Kidney (tissue), 14 donors: Measurements from ENCODE around the gene HMCES. TPM values are rescaled to one million over a fixed set of nuclear protein-coding genes. Genes with fewer than 3 reads are reported as not detected.

Experiments used
- DNase-seq, 5 donors: peaks; one replicate each; pipeline ENCODE4 v3.0.0-alpha.2; 2013 to 2020
- FAIRE-seq: peaks from 2 replicates; lab custom pipeline; 2012; peaks lifted over from hg19 to GRCh38; lab: Jason Lieb, UNC
- H3K27ac ChIP-seq, 2 donors: one replicate each; pipeline ENCODE4 v1.7.0; 2013; ENCODE audit warnings: low read depth in 2 of 2, low read length in 2 of 2, inconsistent platforms in 1 of 2
- H3K27me3 ChIP-seq: one replicate; pipeline ENCODE4 v1.7.1; 2013; ENCODE audit warnings: low read length, inconsistent platforms; ENCODE audit not compliant: control insufficient read depth, insufficient read depth
- H3K36me3 ChIP-seq, 3 donors: one replicate each; pipeline versions ENCODE4 v1.7.0 to v1.7.1; 2013; ENCODE audit warnings: low read length in 3 of 3, control low read depth in 1 of 3, inconsistent platforms in 1 of 3; ENCODE audit not compliant: insufficient read depth in 3 of 3, control insufficient read depth in 2 of 3
- H3K4me1 ChIP-seq, 3 donors: one replicate each; pipeline versions ENCODE4 v1.7.0 to v1.7.1; 2013; ENCODE audit warnings: low read length in 3 of 3, inconsistent platforms in 1 of 3, low read depth in 1 of 3; ENCODE audit not compliant: control insufficient read depth in 2 of 3, insufficient read depth in 2 of 3
- H3K4me3 ChIP-seq, 3 donors: one replicate each; pipeline versions ENCODE4 v1.7.0 to v1.8.1; 2013; ENCODE audit warnings: low read length in 3 of 3, control low read depth in 1 of 3, inconsistent platforms in 1 of 3
- H3K9ac ChIP-seq, 3 donors: one replicate each; pipeline versions ENCODE4 v1.7.0 to v1.7.1; 2013; ENCODE audit warnings: low read length in 3 of 3, control low read depth in 1 of 3, inconsistent platforms in 1 of 3
- H3K9me3 ChIP-seq, 3 donors: one replicate each; pipeline versions ENCODE4 v1.7.0 to v1.7.1; 2013; ENCODE audit warnings: low read length in 3 of 3, control low read depth in 1 of 3, inconsistent platforms in 1 of 3; ENCODE audit not compliant: control insufficient read depth in 2 of 3, insufficient read depth in 1 of 3
- intact Hi-C: fragments of 100-400 bp; cut with DNase I; formaldehyde crosslinking; loops from one replicate; pipeline ENCODE4 v1.11.1; 2022
- polyA plus RNA-seq: library from polyadenylated mRNA; stranded (reverse); fragments of 350-450 nt; fragmentation: Illumina TruSeq; extraction: RNeasy Lipid Tissue Mini Kit (QIAGEN cat#74804); gene quantifications from one replicate; pipeline ENCODE4 v1.2.3, GENCODE V29; 2014; ENCODE audit warnings: low read depth, low replicate concordance; ENCODE audit not compliant: insufficient read depth
- total RNA-seq: library from RNA; stranded (reverse); fragmentation: NEBNext Ultra II Directional; extraction: Animal tissue kit (Norgen Biotek cat#: 25700); gene quantifications from one replicate; pipeline ENCODE4 v1.2.1, GENCODE V29; 2021
- TF ChIP-seq, protein P1 (sequence below): IDR thresholded peaks from 3 replicates; pipeline ENCODE4 v1.5.1; 2012; ENCODE audit warnings: mild to moderate bottlenecking, moderate library complexity, borderline replicate concordance; ENCODE audit not compliant: insufficient read depth; ENCODE audit errors: extremely low read depth
- donor health status: control.
- donor health status: control.
- donor health status: control.
- donor health status: control.
- donor health status: control.
- donor health status: DM: yes; HTN: yes; CAD: no.
- donor health status: Normal renal cell carcinoma (clear cell type).

HMCES gene
- total and polyA plus RNA-seq, 2 donors from 2014 or later: 37.4 to 40.1 TPM

- Histone ChIP-seq H3K27me3 (no peaks in the 10 kb centered on the region), H3K9ac (no peak overlapping the region), H3K36me3 (peaks cover 19 to 94% (median 53%) of the 10 kb centered on the region in 3 donors), H3K4me1 (no peaks in the 10 kb centered on the region), H3K27ac (no peak overlapping the region), H3K9me3 (no peaks in the 10 kb centered on the region), H3K4me3 (no peak overlapping the region)
- TF ChIP-seq, protein P1, sequence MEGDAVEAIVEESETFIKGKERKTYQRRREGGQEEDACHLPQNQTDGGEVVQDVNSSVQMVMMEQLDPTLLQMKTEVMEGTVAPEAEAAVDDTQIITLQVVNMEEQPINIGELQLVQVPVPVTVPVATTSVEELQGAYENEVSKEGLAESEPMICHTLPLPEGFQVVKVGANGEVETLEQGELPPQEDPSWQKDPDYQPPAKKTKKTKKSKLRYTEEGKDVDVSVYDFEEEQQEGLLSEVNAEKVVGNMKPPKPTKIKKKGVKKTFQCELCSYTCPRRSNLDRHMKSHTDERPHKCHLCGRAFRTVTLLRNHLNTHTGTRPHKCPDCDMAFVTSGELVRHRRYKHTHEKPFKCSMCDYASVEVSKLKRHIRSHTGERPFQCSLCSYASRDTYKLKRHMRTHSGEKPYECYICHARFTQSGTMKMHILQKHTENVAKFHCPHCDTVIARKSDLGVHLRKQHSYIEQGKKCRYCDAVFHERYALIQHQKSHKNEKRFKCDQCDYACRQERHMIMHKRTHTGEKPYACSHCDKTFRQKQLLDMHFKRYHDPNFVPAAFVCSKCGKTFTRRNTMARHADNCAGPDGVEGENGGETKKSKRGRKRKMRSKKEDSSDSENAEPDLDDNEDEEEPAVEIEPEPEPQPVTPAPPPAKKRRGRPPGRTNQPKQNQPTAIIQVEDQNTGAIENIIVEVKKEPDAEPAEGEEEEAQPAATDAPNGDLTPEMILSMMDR: no peak
- intact Hi-C loops: no loop called here
- DNase-seq (no peak), FAIRE-seq (no peak)
These were observed 7.0 kb upstream of the HMCES start for GRCh38 chr3:129271674-129272073.

GRCh38 chr3:129276385-129276784, 2.3 kb upstream of the HMCES start:
- H3K36me3 ChIP-seq: peaks cover 4 to 49% (median 30%) of the 10 kb centered on the region in 3 donors
- no peak overlapping the region for H3K9ac ChIP-seq
- H3K4me1 ChIP-seq: peaks cover 2 to 9% (median 6%) of the 10 kb centered on the region in 3 donors
- intact Hi-C loops: no loop called here
- no peaks in the 10 kb centered on the region for H3K27me3 ChIP-seq
- H3K4me3 ChIP-seq: no peak overlapping the region
- no peaks in the 10 kb centered on the region for H3K9me3 ChIP-seq
- DNase-seq (no peak), FAIRE-seq (no peak)
- TF ChIP-seq, protein P1: no peak
- H3K27ac ChIP-seq: no peak overlapping the region

DNA sequence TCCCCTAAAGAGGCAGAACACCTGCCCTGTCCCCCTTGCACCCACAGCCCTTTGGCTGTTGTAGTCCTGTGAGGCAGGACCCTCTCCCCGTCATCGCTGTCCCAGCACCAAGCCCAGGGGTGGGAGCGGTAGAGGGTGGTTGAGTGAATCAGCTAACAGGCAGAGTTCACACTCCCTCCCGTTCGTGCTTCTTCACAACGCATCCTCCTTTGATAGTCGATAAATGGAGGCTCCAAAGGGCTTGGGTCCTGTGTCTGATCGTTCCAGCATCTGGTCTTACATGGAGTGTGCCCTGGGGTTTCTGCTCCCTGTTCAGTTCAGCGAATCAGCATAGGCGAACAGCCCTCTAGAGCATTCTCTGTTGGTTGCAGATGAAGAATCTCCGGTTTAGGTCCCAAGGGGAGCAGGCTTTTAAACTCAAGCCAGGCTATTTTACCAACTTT, 820 bp upstream of the HMCES start:
- FAIRE-seq (no peak), DNase-seq (peak in 3 of 5 donors; percentile 27 to 56 (median 45))
- Histone ChIP-seq H3K9me3 (no peaks in the 10 kb centered on the region), H3K27ac (peak overlapping the region; percentile 92 to 95), H3K4me3 (peak overlapping the region in 2 of 3 donors; percentile 81 to 84), H3K4me1 (peaks cover 2 to 9% (median 6%) of the 10 kb centered on the region in 3 donors), H3K36me3 (peaks cover 4 to 36% (median 21%) of the 10 kb centered on the region in 3 donors), H3K9ac (peak overlapping the region in 2 of 3 donors; percentile 67 to 88), H3K27me3 (no peaks in the 10 kb centered on the region)
- intact Hi-C loops: no loop called here
- TF ChIP-seq, protein P1: no peak
